SK-N-MC (cell line): Measurements from ENCODE around the gene SEC61G.

Experiments used
- EZH2 ChIP-seq: fragments of 200-600 bp; sonication (generic); IDR thresholded peaks from one replicate; pipeline ENCODE4 v1.6.1; 2017; ENCODE audit warnings: antibody characterized with exemption
- FOXP2 ChIP-seq: optimal IDR thresholded peaks from 2 replicates; pipeline ENCODE3; 2011; ENCODE audit warnings: mild to moderate bottlenecking, moderate library complexity; ENCODE audit not compliant: insufficient read depth; ENCODE audit errors: extremely low read length, control extremely low read depth
- POLR2AphosphoS5 ChIP-seq: IDR thresholded peaks from 2 replicates; pipeline ENCODE4 v1.6.1; 2012; ENCODE audit warnings: mild to moderate bottlenecking, low read depth, low read length, borderline replicate concordance

DNA sequence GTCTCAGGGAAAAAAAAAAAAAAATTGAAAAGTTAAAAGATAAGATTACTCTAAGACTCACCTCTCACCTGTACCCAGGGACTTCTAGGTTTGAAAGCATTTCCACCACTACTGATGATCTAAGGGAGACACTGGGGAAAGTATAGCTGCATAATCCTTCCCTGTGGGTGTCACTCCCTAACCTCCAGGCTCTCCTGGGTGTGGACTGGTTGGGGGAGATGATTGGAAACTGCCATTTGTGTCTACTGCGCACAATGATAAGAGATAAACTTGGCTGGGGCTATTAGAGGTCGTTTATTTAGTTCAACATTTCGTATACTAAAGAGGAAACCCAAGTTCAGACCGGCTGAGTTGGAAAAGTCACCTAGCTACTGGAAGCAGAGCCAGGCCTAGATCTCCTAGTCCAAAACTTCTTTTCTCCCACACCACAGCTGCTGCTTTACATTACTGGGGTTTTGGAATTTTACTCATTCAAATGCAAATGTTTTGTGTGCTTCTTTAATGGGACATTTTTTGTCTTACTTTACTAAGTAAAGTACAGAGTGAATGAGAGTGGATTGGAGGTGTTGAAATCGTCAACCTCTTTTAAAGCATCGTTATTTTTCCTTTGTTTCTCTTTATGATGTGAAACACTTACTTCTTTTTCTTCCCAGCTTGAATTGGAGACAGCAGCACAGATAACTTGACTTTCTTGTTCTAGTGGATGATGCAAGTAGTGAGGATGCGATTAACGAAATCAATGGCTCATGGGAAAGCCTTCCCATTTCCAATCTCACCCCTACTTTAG lies 22.3 kb upstream of the SEC61G start:
- TF ChIP-seq POLR2AphosphoS5: no peak
- TF ChIP-seq EZH2: no peak
- TF ChIP-seq FOXP2: no peak
